Vagina (tissue), 2 donors: ENCODE results near the gene CDH26. TPM values are rescaled to one million over a fixed set of nuclear protein-coding genes. Genes with fewer than 3 reads are reported as not detected.

Source experiments
- DNase-seq, 2 donors: peaks; one replicate each; pipeline ENCODE4 v3.0.0-alpha.2; 2017; ENCODE audit errors: extremely low spot score in 2 of 2
- H3K27ac ChIP-seq: fragments of 200-600 bp; sonication (generic); one replicate; pipeline ENCODE4 v1.5.1; 2019
- H3K27me3 ChIP-seq: fragments of 200-600 bp; sonication (generic); one replicate; pipeline ENCODE4 v1.5.1; 2019
- H3K36me3 ChIP-seq, 2 donors: fragments of 200-600 bp; sonication (generic); one replicate each; pipeline ENCODE4 v1.5.1; 2017 to 2019
- H3K4me1 ChIP-seq: fragments of 200-600 bp; sonication (generic); one replicate; pipeline ENCODE4 v1.5.1; 2019
- H3K4me3 ChIP-seq, 2 donors: fragments of 200-600 bp; sonication (generic); 1 replicate in 1 of 2; 2 replicates in 1 of 2; pipeline ENCODE4 v1.5.1; 2016 to 2019
- H3K9me3 ChIP-seq: fragments of 200-600 bp; sonication (generic); one replicate; pipeline ENCODE4 v1.5.1; 2019
- CTCF ChIP-seq, 3 experiments: fragments of 450-650 bp in 2 of 3; fragments of 200-600 bp in 1 of 3; sonication (generic) in 1 of 3; IDR thresholded peaks; one replicate each; pipeline ENCODE4 v1.5.1; 2017 to 2019; ENCODE audit warnings: antibody characterized with exemption in 3 of 3, mild to moderate bottlenecking in 2 of 3, moderate library complexity in 2 of 3
- POLR2A ChIP-seq, 2 donors: fragments of 450-650 bp; IDR thresholded peaks; one replicate each; pipeline ENCODE4 v1.6.1; 2017; ENCODE audit warnings: antibody characterized with exemption in 2 of 2, mild to moderate bottlenecking in 2 of 2, moderate library complexity in 2 of 2
- POLR2AphosphoS5 ChIP-seq, 2 donors: sonication (generic); formaldehyde crosslinking; IDR thresholded peaks; one replicate each; pipeline ENCODE4 v1.9.0; 2017; ENCODE audit warnings: antibody characterized with exemption in 2 of 2, mild to moderate bottlenecking in 2 of 2, low read depth in 1 of 2; ENCODE audit not compliant: insufficient read depth in 1 of 2
- intact Hi-C: fragments of 100-400 bp; cut with DNase I; formaldehyde crosslinking; loops from one replicate; pipeline ENCODE4 v1.15.1; 2023
- total RNA-seq: library from RNA; depleted of rRNA; stranded (reverse); fragments of >200 nt; gene quantifications from one replicate; pipeline ENCODE4 v1.2.3, GENCODE V29; 2016

Gene CDH26
- total RNA-seq, 1 donor from 2014 or later, result 6.6 TPM

- Histone ChIP-seq H3K27ac (no peak overlapping the region), H3K4me3 (no peak overlapping the region), H3K27me3 (no peaks in the 10 kb centered on the region), H3K4me1 (no peaks in the 10 kb centered on the region), H3K9me3 (no peaks in the 10 kb centered on the region), H3K36me3 (no peaks in the 10 kb centered on the region)
- no peak for TF ChIP-seq POLR2A (IDR thresholded peaks at IDR 0.05)
- peak; percentile 74 to 82 for DNase-seq
- intact Hi-C loops, result no loop called here
Measured at GRCh38 chr20:60009826-60010616, 51.8 kb downstream of the CDH26 start.

- Histone ChIP-seq H3K4me1 (no peaks in the 10 kb centered on the region), H3K36me3 (no peaks in the 10 kb centered on the region), H3K9me3 (no peaks in the 10 kb centered on the region), H3K27me3 (no peaks in the 10 kb centered on the region), H3K4me3 (no peak overlapping the region), H3K27ac (no peak overlapping the region)
- TF ChIP-seq CTCF (IDR thresholded peaks at IDR 0.05) (no peak), POLR2A (IDR thresholded peaks at IDR 0.05) (no peak), POLR2AphosphoS5 (IDR thresholded peaks at IDR 0.05; ENCODE audit: insufficient read depth in 1 of 2, low read depth in 1 of 2) (no peak)
- intact Hi-C loops, result no loop called here
- peak; percentile 52 to 56 for DNase-seq
Measured at GRCh38 chr20:60010689-60011458, 52.7 kb downstream of the CDH26 start.

GRCh38 chr20:60011512-60012507, 53.6 kb downstream of the CDH26 start:
- no peaks in the 10 kb centered on the region for H3K4me1 ChIP-seq
- TF ChIP-seq POLR2AphosphoS5 (IDR thresholded peaks at IDR 0.05; ENCODE audit: insufficient read depth in 1 of 2, low read depth in 1 of 2) (no peak), CTCF (IDR thresholded peaks at IDR 0.05) (no peak), POLR2A (IDR thresholded peaks at IDR 0.05) (no peak)
- DNase-seq, result peak; percentile 77 to 81
- no peaks in the 10 kb centered on the region for H3K9me3 ChIP-seq
- H3K36me3 ChIP-seq, result no peaks in the 10 kb centered on the region
- H3K4me3 ChIP-seq, result no peak overlapping the region
- intact Hi-C loops, result no loop called here
- no peak overlapping the region for H3K27ac ChIP-seq
- H3K27me3 ChIP-seq, result no peaks in the 10 kb centered on the region

- no peak overlapping the region for H3K4me3 ChIP-seq
- H3K27me3 ChIP-seq, result no peaks in the 10 kb centered on the region
- no peaks in the 10 kb centered on the region for H3K4me1 ChIP-seq
- intact Hi-C loops, result no loop called here
- TF ChIP-seq POLR2A (IDR thresholded peaks at IDR 0.05) (no peak), CTCF (IDR thresholded peaks at IDR 0.05) (no peak), POLR2AphosphoS5 (IDR thresholded peaks at IDR 0.05; ENCODE audit: insufficient read depth in 1 of 2, low read depth in 1 of 2) (no peak)
- H3K27ac ChIP-seq, result no peak overlapping the region
- no peaks in the 10 kb centered on the region for H3K36me3 ChIP-seq
- no peak for DNase-seq
- H3K9me3 ChIP-seq, result no peaks in the 10 kb centered on the region
Measured at GRCh38 chr20:60013296-60014139, 55.3 kb downstream of the CDH26 start.
